GM10266 (cell line): ENCODE results near the gene P3H3.
"Not testable (repeated sequence)": the region's sequence is repeated elsewhere in the genome, so short reads cannot be mapped to it uniquely, and the experiment has no call there.

Experiments
- DNase-seq: peaks from one replicate; pipeline ENCODE4 v3.0.0; 2012; ENCODE audit errors: extremely low spot score
- TF ChIP-seq, protein P1 (sequence below): IDR thresholded peaks from 2 replicates; pipeline ENCODE4 v1.5.1; 2012; ENCODE audit warnings: mild to moderate bottlenecking, low read depth; ENCODE audit not compliant: control insufficient read depth, insufficient read depth; ENCODE audit errors: missing control alignments

P3H3 gene

DNA sequence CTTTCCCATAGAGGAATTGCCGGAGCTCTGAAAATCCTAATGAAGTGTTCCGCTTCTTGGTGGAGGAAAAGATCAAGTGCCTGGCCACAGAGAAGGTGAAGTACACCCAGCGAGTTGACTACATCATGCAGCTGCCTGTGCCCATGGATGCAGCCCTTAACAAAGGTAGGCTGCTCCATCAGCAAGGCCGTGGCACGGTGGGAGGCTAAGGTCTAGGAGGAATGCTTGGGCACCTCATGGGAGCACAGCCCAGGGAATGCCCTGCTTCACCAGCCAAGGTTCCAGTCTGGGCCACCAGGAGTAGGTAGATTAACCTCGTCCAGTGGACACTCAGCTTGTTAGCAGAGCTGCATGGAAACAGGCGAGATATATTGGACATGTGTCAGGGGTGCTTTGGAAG lies 32.7 kb downstream of the P3H3 start:
- DNase-seq, result no peak
- TF ChIP-seq, protein P1, sequence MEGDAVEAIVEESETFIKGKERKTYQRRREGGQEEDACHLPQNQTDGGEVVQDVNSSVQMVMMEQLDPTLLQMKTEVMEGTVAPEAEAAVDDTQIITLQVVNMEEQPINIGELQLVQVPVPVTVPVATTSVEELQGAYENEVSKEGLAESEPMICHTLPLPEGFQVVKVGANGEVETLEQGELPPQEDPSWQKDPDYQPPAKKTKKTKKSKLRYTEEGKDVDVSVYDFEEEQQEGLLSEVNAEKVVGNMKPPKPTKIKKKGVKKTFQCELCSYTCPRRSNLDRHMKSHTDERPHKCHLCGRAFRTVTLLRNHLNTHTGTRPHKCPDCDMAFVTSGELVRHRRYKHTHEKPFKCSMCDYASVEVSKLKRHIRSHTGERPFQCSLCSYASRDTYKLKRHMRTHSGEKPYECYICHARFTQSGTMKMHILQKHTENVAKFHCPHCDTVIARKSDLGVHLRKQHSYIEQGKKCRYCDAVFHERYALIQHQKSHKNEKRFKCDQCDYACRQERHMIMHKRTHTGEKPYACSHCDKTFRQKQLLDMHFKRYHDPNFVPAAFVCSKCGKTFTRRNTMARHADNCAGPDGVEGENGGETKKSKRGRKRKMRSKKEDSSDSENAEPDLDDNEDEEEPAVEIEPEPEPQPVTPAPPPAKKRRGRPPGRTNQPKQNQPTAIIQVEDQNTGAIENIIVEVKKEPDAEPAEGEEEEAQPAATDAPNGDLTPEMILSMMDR, result no peak

DNA sequence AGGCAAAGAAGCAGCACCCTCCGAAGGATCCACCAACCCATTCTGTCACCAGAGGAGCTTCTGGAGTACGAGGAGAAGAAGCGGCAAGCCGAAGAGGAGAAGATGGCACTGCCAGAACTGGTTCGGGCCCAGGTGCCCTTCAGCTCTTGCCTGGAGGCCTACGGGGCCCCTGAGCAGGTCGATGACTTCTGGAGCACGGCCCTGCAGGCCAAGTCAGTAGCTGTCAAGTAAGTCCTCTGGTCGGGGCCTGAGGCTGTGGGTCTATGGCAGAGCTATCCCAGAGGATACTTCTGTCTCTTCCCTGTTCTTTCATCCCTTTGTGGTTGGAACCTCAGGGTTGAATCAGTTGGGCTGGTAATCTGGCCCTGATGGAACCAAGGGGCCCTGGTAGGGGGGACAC lies 33.2 kb downstream of the P3H3 start:
- TF ChIP-seq, protein P1, result no peak
- no peak for DNase-seq

DNA sequence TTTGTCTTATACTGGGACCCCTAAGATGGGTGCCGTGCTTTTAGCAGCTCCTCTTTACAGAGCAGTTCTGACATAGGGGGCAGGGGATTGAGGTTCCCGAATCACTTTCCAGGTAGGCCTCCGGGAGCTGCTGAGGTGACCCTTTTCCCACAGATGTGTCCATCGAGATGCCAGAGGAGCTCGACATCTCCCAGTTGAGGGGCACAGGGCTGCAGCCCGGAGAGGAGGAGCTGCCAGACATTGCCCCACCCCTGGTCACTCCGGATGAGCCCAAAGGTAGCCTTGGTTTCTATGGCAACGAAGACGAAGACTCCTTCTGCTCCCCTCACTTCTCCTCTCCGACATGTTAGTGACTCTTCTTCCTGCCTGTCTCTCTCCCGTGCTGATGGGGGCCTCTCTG lies 34.8 kb downstream of the P3H3 start:
- TF ChIP-seq, protein P1, result no peak
- DNase-seq, result no peak

DNA sequence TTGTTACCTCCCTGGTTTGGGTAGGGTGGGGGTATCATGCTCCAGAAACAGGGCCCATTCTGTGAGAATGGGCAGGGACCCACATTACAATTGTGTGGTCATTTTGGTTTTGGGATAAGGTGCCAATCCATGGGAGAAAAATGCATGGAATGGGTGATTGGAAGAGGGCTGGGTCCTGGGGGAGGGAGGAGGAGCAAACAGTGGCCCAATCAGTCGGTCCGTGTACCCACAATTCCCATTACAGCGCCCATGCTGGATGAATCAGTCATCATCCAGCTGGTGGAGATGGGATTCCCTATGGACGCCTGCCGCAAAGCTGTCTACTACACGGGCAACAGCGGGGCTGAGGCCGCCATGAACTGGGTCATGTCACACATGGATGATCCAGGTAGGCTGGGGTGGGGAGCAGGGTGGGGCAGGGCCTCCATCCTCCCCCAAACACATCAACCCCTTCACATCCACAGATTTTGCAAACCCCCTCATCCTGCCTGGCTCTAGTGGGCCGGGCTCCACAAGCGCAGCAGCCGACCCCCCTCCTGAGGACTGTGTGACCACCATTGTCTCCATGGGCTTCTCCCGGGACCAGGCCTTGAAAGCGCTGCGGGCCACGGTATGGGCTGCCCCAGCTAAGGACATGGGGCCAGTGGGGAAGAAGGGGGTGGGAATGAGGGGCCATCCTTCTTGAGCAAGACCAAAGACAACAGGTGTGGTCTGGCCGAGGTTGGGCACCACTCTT lies 35.5 kb downstream of the P3H3 start:
- TF ChIP-seq, protein P1, result no peak
- DNase-seq, result no peak

DNA sequence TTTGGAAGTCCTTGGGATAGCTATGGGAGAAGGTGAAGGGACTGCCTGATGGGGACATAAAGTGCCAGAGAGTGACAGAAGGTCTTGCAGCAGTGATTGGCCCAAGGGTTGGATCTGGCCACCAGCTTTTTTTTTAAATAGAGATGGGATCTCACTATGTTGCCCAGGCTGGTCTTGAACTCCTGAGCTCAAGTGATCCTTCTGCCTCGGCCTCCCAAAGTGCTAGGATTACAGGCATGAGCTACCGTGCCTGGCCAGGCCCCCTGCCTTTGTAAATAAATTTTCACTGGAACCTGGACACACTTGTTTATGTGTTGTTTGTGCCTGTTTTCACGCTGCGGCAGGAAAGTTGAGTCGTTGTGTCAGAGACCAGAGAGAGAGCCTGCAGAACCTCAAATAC lies 37.1 kb downstream of the P3H3 start:
- DNase-seq, result not testable (repeated sequence)

DNA sequence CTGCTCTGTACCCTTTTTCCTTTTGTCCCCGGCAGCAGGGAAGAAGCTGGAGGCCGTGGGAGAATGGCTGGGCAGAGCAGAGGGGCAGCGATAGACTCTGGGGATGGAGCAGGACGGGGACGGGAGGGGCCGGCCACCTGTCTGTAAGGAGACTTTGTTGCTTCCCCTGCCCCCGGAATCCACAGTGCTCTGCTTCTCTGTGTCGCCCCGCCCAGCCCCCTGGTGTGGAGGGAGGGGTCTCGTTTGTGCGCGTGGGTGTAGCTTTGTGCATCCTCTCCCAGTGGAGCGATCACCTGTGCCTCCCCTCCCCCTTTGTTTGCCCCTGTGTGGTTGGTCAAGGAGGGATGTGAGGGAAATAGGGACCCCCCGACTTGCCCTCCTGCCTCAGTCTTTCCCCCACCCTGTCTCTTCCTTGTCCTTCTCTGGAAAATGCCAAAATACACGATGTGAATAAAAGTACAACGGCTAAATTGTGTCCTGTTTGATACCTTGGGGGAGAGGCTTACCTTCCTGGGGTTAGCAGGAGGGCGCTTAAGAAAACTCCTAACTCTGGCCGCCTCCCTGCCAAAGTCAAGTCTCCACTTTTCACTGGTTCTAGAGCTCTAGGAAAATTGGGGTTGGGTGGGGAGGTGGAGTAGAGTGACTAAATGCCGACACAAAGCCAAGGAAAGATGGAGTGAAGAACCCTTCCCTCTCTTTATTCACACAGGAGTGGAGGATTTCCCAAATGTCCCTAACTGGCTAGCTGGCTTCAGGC lies 38.1 kb downstream of the P3H3 start:
- TF ChIP-seq, protein P1, result no peak
- no peak for DNase-seq

DNA sequence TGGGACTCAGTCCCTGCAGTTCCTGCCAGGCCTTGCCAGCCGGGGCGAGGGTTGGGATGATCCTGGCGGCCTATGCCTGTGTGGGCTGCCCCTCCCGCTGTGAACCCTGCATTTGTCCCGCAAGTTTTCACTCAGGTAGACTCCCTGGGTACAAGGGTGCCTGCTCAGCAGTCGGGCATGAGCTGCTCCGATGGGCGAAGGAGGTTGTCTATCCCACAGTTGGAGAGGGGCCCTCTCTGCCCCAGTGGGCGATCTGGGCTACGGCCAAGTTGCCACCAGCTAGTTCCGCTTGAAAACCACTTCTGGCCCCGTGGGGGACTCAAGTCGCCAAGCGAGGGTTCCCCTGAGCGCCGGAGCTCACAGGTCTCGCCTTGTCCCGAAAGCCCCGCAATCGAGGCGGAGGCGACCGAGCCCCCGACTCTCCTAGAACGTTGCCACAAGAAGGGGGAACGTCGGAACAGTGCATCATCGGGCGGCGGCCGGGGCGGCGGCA lies 38.8 kb downstream of the P3H3 start:
- TF ChIP-seq, protein P1, result no peak
- DNase-seq, result no peak
